CD4-positive, alpha-beta T cell (primary cell): Measurements from ENCODE around the gene GALNT18. TPM values are rescaled to one million over a fixed set of nuclear protein-coding genes. Genes with fewer than 3 reads are reported as not detected.

Experiments
- ATAC-seq: fragments of 200-7000 bp; cut with Tn5 transposase; one replicate; pipeline ENCODE4 v1.10.0; 2022; ENCODE audit warnings: mild to moderate bottlenecking; ENCODE audit not compliant: poor library complexity
- CTCF ChIA-PET: fragments of 350-600 bp; sonication (Branson Sonifier 250); formaldehyde crosslinking; loops from one replicate; lab custom pipeline; 2021; ENCODE audit warnings: antibody characterized with exemption, inconsistent platforms; lab: Charles Lee
- POLR2A ChIA-PET: fragments of 350-600 bp; sonication (Branson Sonifier 250); formaldehyde crosslinking; loops from one replicate; lab custom pipeline; 2021; ENCODE audit warnings: antibody characterized with exemption, inconsistent platforms; lab: Charles Lee
- DNase-seq, 14 experiments: peaks; one replicate each; pipeline ENCODE4 v3.0.0-alpha.2; 2013 to 2020; ENCODE audit warnings: mixed read lengths in 2 of 14
- H3K27ac ChIP-seq, 2 donors: one replicate each; pipeline versions ENCODE4 v1.5.1 to v1.7.0; 2013; ENCODE audit warnings: low read length in 2 of 2, low read depth in 1 of 2, mild to moderate bottlenecking in 1 of 2
- H3K27me3 ChIP-seq, 2 experiments: 1 replicate in 1 of 2; 2 replicates in 1 of 2; pipeline versions ENCODE4 v1.6.1 to v1.7.0; 2013; ENCODE audit warnings: low read length in 2 of 2, control low read depth in 1 of 2, mild to moderate bottlenecking in 1 of 2, moderate library complexity in 1 of 2; ENCODE audit not compliant: insufficient read depth in 2 of 2, control insufficient read depth in 1 of 2
- H3K36me3 ChIP-seq: one replicate; pipeline ENCODE4 v1.6.1; 2013; ENCODE audit warnings: low read length, control low read depth; ENCODE audit not compliant: insufficient read depth
- H3K4me1 ChIP-seq: one replicate; pipeline ENCODE4 v1.6.1; 2013; ENCODE audit warnings: low read length, control low read depth; ENCODE audit not compliant: insufficient read depth
- H3K4me3 ChIP-seq: one replicate; pipeline ENCODE4 v1.5.1; 2013; ENCODE audit warnings: mild to moderate bottlenecking, low read length, moderate library complexity
- H3K9me3 ChIP-seq, 2 experiments: 1 replicate in 1 of 2; 2 replicates in 1 of 2; pipeline versions ENCODE4 v1.6.1 to v1.7.0; 2013; ENCODE audit warnings: low read length in 2 of 2, mild to moderate bottlenecking in 2 of 2, control low read depth in 1 of 2, moderate library complexity in 1 of 2; ENCODE audit not compliant: control insufficient read depth in 1 of 2, insufficient read depth in 1 of 2
- H3K27ac Mint-ChIP-seq: one replicate; pipeline ENCODE4 v1.8.0; 2020; ENCODE audit warnings: mixed read lengths
- H3K27me3 Mint-ChIP-seq: one replicate; pipeline ENCODE4 v1.8.0; 2021; ENCODE audit warnings: mixed read lengths
- H3K36me3 Mint-ChIP-seq: one replicate; pipeline ENCODE4 v1.8.0; 2021; ENCODE audit warnings: low read depth, mixed read lengths
- H3K4me1 Mint-ChIP-seq: one replicate; pipeline ENCODE4 v1.8.0; 2021; ENCODE audit warnings: low read depth, mixed read lengths
- H3K4me3 Mint-ChIP-seq: one replicate; pipeline ENCODE4 v1.8.0; 2020; ENCODE audit warnings: mild to moderate bottlenecking, mixed read lengths
- H3K9me3 Mint-ChIP-seq: one replicate; pipeline ENCODE4 v1.8.0; 2020; ENCODE audit warnings: mixed read lengths
- CTCF ChIP-seq: fragments of 200-600 bp; IDR thresholded peaks from one replicate; pipeline ENCODE4 v1.8.0; 2022; ENCODE audit warnings: antibody characterized with exemption, mild to moderate bottlenecking
- intact Hi-C, 2 experiments: fragments of 100-400 bp; cut with DNase I in 1 of 2; cut with micrococcal nuclease in 1 of 2; formaldehyde crosslinking; loops; one replicate each; pipeline versions ENCODE4 v1.15.1 to v1.9.0; 2023 to 2025; cut with DNase I, micrococcal nuclease
- total RNA-seq, 174 experiments: library from RNA in 2 of 174; stranded (reverse) in 2 of 174; gene quantifications; one replicate each; pipeline ENCODE4 v1.2.3 and lab custom pipeline; 2021 to 2026

Gene GALNT18
- total RNA-seq, 2 experiments from 2014 or later: 0.08 TPM; not detected in 1

- Histone ChIP-seq H3K36me3 (no peaks in the 10 kb centered on the region), H3K9me3 (no peaks in the 10 kb centered on the region), H3K27ac (no peak overlapping the region), H3K4me3 (no peak overlapping the region), H3K4me1 (no peaks in the 10 kb centered on the region), H3K27me3 (no peaks in the 10 kb centered on the region)
- Mint-ChIP-seq H3K9me3 (no peaks in the 10 kb centered on the region), H3K4me1 (no peaks in the 10 kb centered on the region), H3K36me3 (no peaks in the 10 kb centered on the region), H3K27ac (no peak overlapping the region), H3K27me3 (peaks cover 28% of the 10 kb centered on the region), H3K4me3 (no peak overlapping the region)
- DNase-seq: no peak
- ChIA-PET POLR2A (no interaction called here), CTCF (no interaction called here)
- TF ChIP-seq CTCF: no peak
- intact Hi-C loops: no loop called here
- no peak for ATAC-seq
Measured at GRCh38 chr11:11348303-11348702, 273.5 kb downstream of the GALNT18 start.

GRCh38 chr11:11347592-11347991 lies 274.2 kb downstream of the GALNT18 start:
- DNase-seq (no peak), ATAC-seq (no peak)
- Histone ChIP-seq H3K4me3 (no peak overlapping the region), H3K27me3 (no peaks in the 10 kb centered on the region), H3K27ac (no peak overlapping the region), H3K36me3 (no peaks in the 10 kb centered on the region), H3K4me1 (no peaks in the 10 kb centered on the region), H3K9me3 (no peaks in the 10 kb centered on the region)
- TF ChIP-seq CTCF: no peak
- Mint-ChIP-seq H3K4me3 (no peak overlapping the region), H3K27ac (no peak overlapping the region), H3K4me1 (no peaks in the 10 kb centered on the region), H3K27me3 (peaks cover 28% of the 10 kb centered on the region), H3K9me3 (no peaks in the 10 kb centered on the region), H3K36me3 (no peaks in the 10 kb centered on the region)
- intact Hi-C loops: no loop called here
- POLR2A ChIA-PET: no interaction called here
- CTCF ChIA-PET: no interaction called here

- DNase-seq (no peak), ATAC-seq (no peak)
- intact Hi-C loops: no loop called here
- TF ChIP-seq CTCF: no peak
- Mint-ChIP-seq H3K27ac (no peak overlapping the region), H3K27me3 (peaks cover 28% of the 10 kb centered on the region), H3K9me3 (no peaks in the 10 kb centered on the region), H3K4me1 (no peaks in the 10 kb centered on the region), H3K4me3 (no peak overlapping the region), H3K36me3 (no peaks in the 10 kb centered on the region)
- H3K36me3 ChIP-seq: no peaks in the 10 kb centered on the region
- H3K4me1 ChIP-seq: no peaks in the 10 kb centered on the region
- no peak overlapping the region for H3K27ac ChIP-seq
- H3K27me3 ChIP-seq: no peaks in the 10 kb centered on the region
- ChIA-PET CTCF (no interaction called here), POLR2A (no interaction called here)
- H3K9me3 ChIP-seq: no peaks in the 10 kb centered on the region
- H3K4me3 ChIP-seq: no peak overlapping the region
Measured at GRCh38 chr11:11346303-11346702, 275.5 kb downstream of the GALNT18 start.
